ENCODE measurements around the gene STX2. TPM values are rescaled to one million over a fixed set of nuclear protein-coding genes. Genes with fewer than 3 reads are reported as not detected.

The STX2 gene
- total RNA-seq, 2 experiments from 2014 or later: 13.4 to 14.1 TPM

DNA sequence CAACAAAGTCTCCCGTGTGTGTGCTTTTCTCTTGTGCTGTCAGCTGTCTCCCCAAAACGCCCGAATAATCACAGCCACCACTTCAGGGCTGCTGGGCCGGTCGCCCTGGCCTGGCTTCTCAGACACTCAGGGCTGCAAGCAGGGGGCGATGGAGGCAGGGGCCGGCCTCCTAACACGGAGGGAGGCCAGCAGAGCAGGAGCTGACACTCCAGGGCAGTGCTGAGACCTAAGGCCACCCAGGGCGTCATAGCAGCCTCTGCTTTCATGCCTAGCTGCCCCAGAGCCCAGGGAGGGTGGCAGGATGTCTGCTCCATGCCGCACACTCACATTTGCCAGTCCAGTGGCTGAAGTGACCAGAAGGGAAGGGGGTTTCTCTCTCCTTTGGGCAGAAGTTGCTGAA lies 25.6 kb downstream of the STX2 start:
- no peaks in the 10 kb centered on the region for H3K27me3 Mint-ChIP-seq
- H3K27ac ChIP-seq (ENCODE audit: low read depth in 1 of 2, low read length in 2 of 2): no peak overlapping the region
- intact Hi-C loops (cut with DNase I, micrococcal nuclease): no loop called here
- peaks cover 0 to 4% of the 10 kb centered on the region in 2 experiments for H3K9me3 ChIP-seq (ENCODE audit: control insufficient read depth in 1 of 2, insufficient read depth in 1 of 2, low read length in 2 of 2)
- peaks cover 60% of the 10 kb centered on the region for H3K36me3 Mint-ChIP-seq (ENCODE audit: low read depth)
- DNase-seq: no peak
- no peak for ATAC-seq (ENCODE audit: poor library complexity)
- peaks cover 18% of the 10 kb centered on the region for H3K36me3 ChIP-seq (ENCODE audit: insufficient read depth, low read length)
- peaks cover 4% of the 10 kb centered on the region for H3K4me1 ChIP-seq (ENCODE audit: insufficient read depth, low read length)
- POLR2A ChIA-PET: no interaction called here
- H3K9me3 Mint-ChIP-seq: no peaks in the 10 kb centered on the region
- H3K27ac Mint-ChIP-seq: no peak overlapping the region
- H3K4me3 ChIP-seq (ENCODE audit: low read length): no peak overlapping the region
- TF ChIP-seq, protein P1, sequence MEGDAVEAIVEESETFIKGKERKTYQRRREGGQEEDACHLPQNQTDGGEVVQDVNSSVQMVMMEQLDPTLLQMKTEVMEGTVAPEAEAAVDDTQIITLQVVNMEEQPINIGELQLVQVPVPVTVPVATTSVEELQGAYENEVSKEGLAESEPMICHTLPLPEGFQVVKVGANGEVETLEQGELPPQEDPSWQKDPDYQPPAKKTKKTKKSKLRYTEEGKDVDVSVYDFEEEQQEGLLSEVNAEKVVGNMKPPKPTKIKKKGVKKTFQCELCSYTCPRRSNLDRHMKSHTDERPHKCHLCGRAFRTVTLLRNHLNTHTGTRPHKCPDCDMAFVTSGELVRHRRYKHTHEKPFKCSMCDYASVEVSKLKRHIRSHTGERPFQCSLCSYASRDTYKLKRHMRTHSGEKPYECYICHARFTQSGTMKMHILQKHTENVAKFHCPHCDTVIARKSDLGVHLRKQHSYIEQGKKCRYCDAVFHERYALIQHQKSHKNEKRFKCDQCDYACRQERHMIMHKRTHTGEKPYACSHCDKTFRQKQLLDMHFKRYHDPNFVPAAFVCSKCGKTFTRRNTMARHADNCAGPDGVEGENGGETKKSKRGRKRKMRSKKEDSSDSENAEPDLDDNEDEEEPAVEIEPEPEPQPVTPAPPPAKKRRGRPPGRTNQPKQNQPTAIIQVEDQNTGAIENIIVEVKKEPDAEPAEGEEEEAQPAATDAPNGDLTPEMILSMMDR (IDR thresholded peaks at IDR 0.05): no peak
- no peak overlapping the region for H3K4me3 Mint-ChIP-seq
- H3K27me3 ChIP-seq (ENCODE audit: control insufficient read depth in 1 of 2, insufficient read depth in 2 of 2, low read length in 2 of 2): no peaks in the 10 kb centered on the region
- peaks cover 10% of the 10 kb centered on the region for H3K4me1 Mint-ChIP-seq (ENCODE audit: low read depth)
- CTCF ChIA-PET: no interaction called here

DNA sequence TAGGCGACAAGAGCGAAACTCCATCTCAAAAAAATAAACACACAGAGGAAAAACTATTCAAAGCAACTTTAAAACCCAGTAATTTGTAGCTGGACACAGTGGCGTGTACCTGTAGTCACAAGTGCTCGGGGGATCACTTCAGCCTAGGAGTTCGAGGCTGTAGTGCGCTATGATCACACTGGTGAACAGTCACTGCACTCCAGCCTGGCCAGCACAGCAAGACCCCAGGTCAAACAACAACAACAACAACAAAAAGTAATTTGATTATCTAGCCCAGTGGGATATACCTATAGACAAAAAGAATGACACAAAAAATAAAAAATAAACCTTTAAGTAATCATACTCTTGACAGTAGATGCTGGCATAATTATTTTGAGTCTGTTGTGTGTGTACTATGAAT lies 29.3 kb downstream of the STX2 start:
- peaks cover 80% of the 10 kb centered on the region for H3K36me3 Mint-ChIP-seq (ENCODE audit: low read depth)
- intact Hi-C loops (cut with DNase I, micrococcal nuclease): no loop called here
- ATAC-seq (ENCODE audit: poor library complexity) (no peak), DNase-seq (no peak)
- no peaks in the 10 kb centered on the region for H3K27me3 ChIP-seq (ENCODE audit: control insufficient read depth in 1 of 2, insufficient read depth in 2 of 2, low read length in 2 of 2)
- peaks cover 49% of the 10 kb centered on the region for H3K36me3 ChIP-seq (ENCODE audit: insufficient read depth, low read length)
- no peak overlapping the region for H3K27ac ChIP-seq (ENCODE audit: low read depth in 1 of 2, low read length in 2 of 2)
- ChIA-PET CTCF (no interaction called here), POLR2A (no interaction called here)
- no peaks in the 10 kb centered on the region for H3K4me1 Mint-ChIP-seq (ENCODE audit: low read depth)
- TF ChIP-seq, protein P1 (IDR thresholded peaks at IDR 0.05): no peak
- no peaks in the 10 kb centered on the region for H3K9me3 Mint-ChIP-seq
- H3K4me1 ChIP-seq (ENCODE audit: insufficient read depth, low read length): no peaks in the 10 kb centered on the region
- no peak overlapping the region for H3K4me3 Mint-ChIP-seq
- no peak overlapping the region for H3K27ac Mint-ChIP-seq
- peaks cover 0 to 14% of the 10 kb centered on the region in 2 experiments for H3K9me3 ChIP-seq (ENCODE audit: control insufficient read depth in 1 of 2, insufficient read depth in 1 of 2, low read length in 2 of 2)
- H3K27me3 Mint-ChIP-seq: no peaks in the 10 kb centered on the region
- H3K4me3 ChIP-seq (ENCODE audit: low read length): no peak overlapping the region

DNA sequence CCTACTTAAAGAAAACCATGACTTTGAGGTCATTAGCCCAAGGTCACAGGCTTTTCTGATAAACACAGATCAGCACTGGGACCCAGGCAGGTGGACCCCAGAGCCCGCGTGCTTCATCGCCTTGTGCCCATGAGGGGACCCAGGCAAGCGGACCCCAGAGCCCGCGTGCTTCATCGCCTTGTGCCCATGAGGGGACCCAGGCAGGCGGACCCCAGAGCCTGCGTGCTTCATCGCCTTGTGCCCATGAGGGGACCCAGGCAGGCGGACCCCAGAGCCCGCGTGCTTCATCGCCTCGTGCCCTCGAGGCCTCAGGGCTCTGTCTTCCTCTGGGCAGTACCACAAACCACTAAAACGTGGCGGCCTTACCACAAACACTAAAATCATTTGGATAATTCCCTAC lies 31.7 kb downstream of the STX2 start:
- no peaks in the 10 kb centered on the region for H3K9me3 Mint-ChIP-seq
- Histone ChIP-seq H3K27ac (ENCODE audit: low read depth in 1 of 2, low read length in 2 of 2) (no peak overlapping the region), H3K4me1 (ENCODE audit: insufficient read depth, low read length) (no peaks in the 10 kb centered on the region), H3K27me3 (ENCODE audit: control insufficient read depth in 1 of 2, insufficient read depth in 2 of 2, low read length in 2 of 2) (no peaks in the 10 kb centered on the region), H3K36me3 (ENCODE audit: insufficient read depth, low read length) (peaks cover 62% of the 10 kb centered on the region), H3K4me3 (ENCODE audit: low read length) (no peak overlapping the region), H3K9me3 (ENCODE audit: control insufficient read depth in 1 of 2, insufficient read depth in 1 of 2, low read length in 2 of 2) (peaks cover 0 to 10% of the 10 kb centered on the region in 2 experiments)
- H3K27ac Mint-ChIP-seq: no peak overlapping the region
- H3K4me1 Mint-ChIP-seq (ENCODE audit: low read depth): no peaks in the 10 kb centered on the region
- H3K27me3 Mint-ChIP-seq: no peaks in the 10 kb centered on the region
- ATAC-seq (ENCODE audit: poor library complexity) (no peak), DNase-seq (no peak)
- no peak overlapping the region for H3K4me3 Mint-ChIP-seq
- intact Hi-C loops (cut with DNase I, micrococcal nuclease): no loop called here
- ChIA-PET POLR2A (no interaction called here), CTCF (no interaction called here)
- TF ChIP-seq, protein P1 (IDR thresholded peaks at IDR 0.05): no peak
- peaks cover 87% of the 10 kb centered on the region for H3K36me3 Mint-ChIP-seq (ENCODE audit: low read depth)
